HG02973 (cell line): ENCODE measurements around the gene VPS16.

Experiments
- ATAC-seq: cut with Tn5 transposase; IDR thresholded peaks from one replicate; pipeline ENCODE4 v1.9.1; 2021; ENCODE audit warnings: moderate library complexity; ENCODE audit not compliant: unreplicated experiment

The VPS16 gene

GRCh38 chr20:2867081-2867864, 26.7 kb downstream of the VPS16 start:
- ATAC-seq, result no peak

GRCh38 chr20:2869381-2869780, 28.8 kb downstream of the VPS16 start:
- no peak for ATAC-seq

- ATAC-seq, result no peak
Observed at GRCh38 chr20:2871111-2871465, 30.5 kb downstream of the VPS16 start.

GRCh38 chr20:2871661-2872458, 31.3 kb downstream of the VPS16 start:
- no peak for ATAC-seq

- ATAC-seq, result peak; percentile 29
Observed at GRCh38 chr20:2872459-2873009, 32.0 kb downstream of the VPS16 start.

- ATAC-seq, result peak; percentile 89
Observed at GRCh38 chr20:2873010-2873746, 32.6 kb downstream of the VPS16 start, which contains the start of gene PTPRA. PTPRA (plus strand) TSS chr20:2873481; CDS start chr20:2964278, 90,797 bp downstream.

- no peak for ATAC-seq
Observed at GRCh38 chr20:2873747-2874041, 33.1 kb downstream of the VPS16 start.

- no peak for ATAC-seq
Observed at GRCh38 chr20:2874456-2874855, 33.9 kb downstream of the VPS16 start.

- no peak for ATAC-seq
Observed at GRCh38 chr20:2875690-2876203, 35.2 kb downstream of the VPS16 start.

GRCh38 chr20:2878515-2878914, 38.0 kb downstream of the VPS16 start:
- ATAC-seq, result no peak

GRCh38 chr20:2879146-2879545, 38.6 kb downstream of the VPS16 start:
- ATAC-seq, result no peak

- no peak for ATAC-seq
Observed at GRCh38 chr20:2880650-2881049, 40.1 kb downstream of the VPS16 start.

GRCh38 chr20:2883726-2884637, 43.4 kb downstream of the VPS16 start:
- no peak for ATAC-seq

- no peak for ATAC-seq
Observed at GRCh38 chr20:2887715-2888114, 47.2 kb downstream of the VPS16 start.

GRCh38 chr20:2888224-2888955, 47.8 kb downstream of the VPS16 start:
- ATAC-seq, result no peak

- no peak for ATAC-seq
Observed at GRCh38 chr20:2889209-2889608, 48.7 kb downstream of the VPS16 start.

GRCh38 chr20:2889797-2890196, 49.3 kb downstream of the VPS16 start:
- no peak for ATAC-seq

GRCh38 chr20:2890742-2891141, 50.2 kb downstream of the VPS16 start:
- ATAC-seq, result no peak

GRCh38 chr20:2891343-2891742, 50.8 kb downstream of the VPS16 start:
- ATAC-seq, result no peak
